Natural killer cell treated with Interleukin-12 subunit alpha and Interleukin-12 subunit beta and Interleukin-15 and Interleukin-18, amount 100 ng/mL, for 72 hours (primary cell): Measurements from ENCODE around the gene LITAFD. TPM values are rescaled to one million over a fixed set of nuclear protein-coding genes. Genes with fewer than 3 reads are reported as not detected.
A peak's percentile ranks its signal among the peaks of the same experiment; 100 is the strongest.

Experiments
- ATAC-seq, 2 donors: fragments of 150-1000 bp; cut with Tn5 transposase in 1 of 2; sonication (Bioruptor Pico), chemical (Tn5 transposase) in 1 of 2; 2 replicates each; pipeline ENCODE4 v1.10.0; 2021
- DNase-seq: peaks from one replicate; pipeline ENCODE4 v3.0.0; 2022; ENCODE audit warnings: low spot score
- H3K27ac Mint-ChIP-seq, 2 donors: 1 replicate in 1 of 2; 2 replicates in 1 of 2; pipeline ENCODE4 v1.8.0; 2022; ENCODE audit warnings: mixed read lengths in 2 of 2, mild to moderate bottlenecking in 1 of 2, moderate library complexity in 1 of 2
- H3K27me3 Mint-ChIP-seq, 2 donors: 1 replicate in 1 of 2; 2 replicates in 1 of 2; pipeline ENCODE4 v1.8.0; 2022; ENCODE audit warnings: mixed read lengths in 2 of 2
- H3K36me3 Mint-ChIP-seq: one replicate; pipeline ENCODE4 v1.8.0; 2022; ENCODE audit warnings: mixed read lengths
- H3K4me1 Mint-ChIP-seq, 2 donors: 1 replicate in 1 of 2; 2 replicates in 1 of 2; pipeline ENCODE4 v1.8.0; 2022; ENCODE audit warnings: low read depth in 2 of 2, mixed read lengths in 2 of 2, mild to moderate bottlenecking in 1 of 2
- H3K4me3 Mint-ChIP-seq: one replicate; pipeline ENCODE4 v1.8.0; 2022; ENCODE audit warnings: mixed read lengths
- H3K9me3 Mint-ChIP-seq: 2 replicates; pipeline ENCODE4 v1.8.0; 2022; ENCODE audit warnings: mixed read lengths
- total RNA-seq, 2 donors: library from RNA; stranded (reverse); gene quantifications; one replicate each; pipeline ENCODE4 v1.2.3, GENCODE V29; 2022

The LITAFD gene
- total RNA-seq, 2 donors from 2014 or later = not detected

GRCh38 chr16:8919089-8919933, 37.2 kb downstream of the LITAFD start:
- no peak for DNase-seq
- H3K4me3 Mint-ChIP-seq = no peak overlapping the region
- H3K4me1 Mint-ChIP-seq = peaks cover 33 to 37% of the 10 kb centered on the region in 2 donors

DNA sequence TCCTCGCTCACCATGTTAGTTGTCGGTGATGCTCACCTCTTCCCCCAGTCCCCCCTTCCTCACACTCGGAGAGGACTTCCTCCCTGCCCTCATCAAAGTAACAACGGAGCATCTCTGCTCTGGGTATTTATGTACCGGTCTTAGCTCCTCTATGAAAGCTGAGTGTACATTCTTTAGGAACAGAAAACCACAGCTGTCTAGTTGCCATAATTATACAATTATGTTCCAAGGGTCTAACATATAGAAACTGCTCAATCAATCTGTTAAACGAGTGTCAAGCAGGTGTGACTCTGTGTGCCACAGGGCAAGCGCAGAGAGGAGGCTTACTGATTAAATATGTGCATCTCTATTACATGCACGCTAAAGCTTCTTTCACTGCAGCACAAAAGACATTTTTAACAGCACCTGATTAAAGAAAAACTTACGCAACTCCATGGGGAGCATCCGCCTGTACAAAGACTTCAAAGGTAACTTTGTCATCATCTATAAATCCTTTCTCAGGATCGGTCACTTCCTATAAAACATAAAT, 37.8 kb downstream of the LITAFD start:
- peak overlapping the region in 1 of 2 donors; percentile 43 for H3K27ac Mint-ChIP-seq
- H3K36me3 Mint-ChIP-seq = peaks cover 13% of the 10 kb centered on the region
- no peak overlapping the region for H3K4me3 Mint-ChIP-seq
- peaks cover 32 to 37% of the 10 kb centered on the region in 2 donors for H3K4me1 Mint-ChIP-seq
- ATAC-seq (no peak), DNase-seq (no peak)
- H3K27me3 Mint-ChIP-seq = no peaks in the 10 kb centered on the region
- no peaks in the 10 kb centered on the region for H3K9me3 Mint-ChIP-seq

More at GRCh38 chr16:8919089-8919933, 37.2 kb downstream of the LITAFD start:
- H3K36me3 Mint-ChIP-seq = peaks cover 19% of the 10 kb centered on the region
- H3K27me3 Mint-ChIP-seq = no peaks in the 10 kb centered on the region
- H3K9me3 Mint-ChIP-seq = no peaks in the 10 kb centered on the region
- H3K27ac Mint-ChIP-seq = no peak overlapping the region
- ATAC-seq = no peak

- H3K4me3 Mint-ChIP-seq = no peak overlapping the region
- peak overlapping the region in 1 of 2 donors; percentile 43 for H3K27ac Mint-ChIP-seq
- peaks cover 30 to 40% of the 10 kb centered on the region in 2 donors for H3K4me1 Mint-ChIP-seq
- peaks cover 10% of the 10 kb centered on the region for H3K36me3 Mint-ChIP-seq
- H3K27me3 Mint-ChIP-seq = no peaks in the 10 kb centered on the region
- no peak for ATAC-seq
- no peak for DNase-seq
- no peaks in the 10 kb centered on the region for H3K9me3 Mint-ChIP-seq
These were observed 38.6 kb downstream of the LITAFD start for GRCh38 chr16:8920645-8921346.

- H3K36me3 Mint-ChIP-seq = peaks cover 10% of the 10 kb centered on the region
- peaks cover 26 to 35% of the 10 kb centered on the region in 2 donors for H3K4me1 Mint-ChIP-seq
- no peak for ATAC-seq
- H3K27me3 Mint-ChIP-seq = no peaks in the 10 kb centered on the region
- H3K9me3 Mint-ChIP-seq = no peaks in the 10 kb centered on the region
- H3K4me3 Mint-ChIP-seq = no peak overlapping the region
- H3K27ac Mint-ChIP-seq = peak overlapping the region; percentile 33 to 43
- DNase-seq = no peak
These were observed 39.3 kb downstream of the LITAFD start for GRCh38 chr16:8921347-8921984.

DNA sequence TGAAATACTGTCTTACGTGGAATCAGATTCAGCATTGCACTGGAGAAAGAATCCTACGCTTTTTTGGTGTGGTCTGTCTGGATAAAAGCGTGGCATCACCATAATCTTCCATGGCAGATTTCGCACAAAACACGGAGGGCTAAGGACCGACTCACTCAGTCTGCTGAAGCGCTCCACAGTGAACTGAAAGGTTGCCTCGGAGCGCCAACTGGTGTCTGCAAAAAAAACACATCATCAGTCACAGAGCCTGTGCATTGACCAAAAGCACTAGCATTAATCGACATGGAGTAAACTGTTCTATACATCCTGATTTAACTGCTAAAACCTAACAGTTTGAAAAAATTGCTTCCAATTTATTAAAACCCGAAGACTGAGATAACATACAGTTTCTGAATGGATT, 41.0 kb downstream of the LITAFD start:
- Mint-ChIP-seq H3K27ac (no peak overlapping the region), H3K4me3 (no peak overlapping the region), H3K36me3 (peaks cover 9% of the 10 kb centered on the region), H3K4me1 (peaks cover 33 to 37% of the 10 kb centered on the region in 2 donors), H3K27me3 (no peaks in the 10 kb centered on the region), H3K9me3 (no peaks in the 10 kb centered on the region)
- ATAC-seq = no peak
- DNase-seq = no peak

DNA sequence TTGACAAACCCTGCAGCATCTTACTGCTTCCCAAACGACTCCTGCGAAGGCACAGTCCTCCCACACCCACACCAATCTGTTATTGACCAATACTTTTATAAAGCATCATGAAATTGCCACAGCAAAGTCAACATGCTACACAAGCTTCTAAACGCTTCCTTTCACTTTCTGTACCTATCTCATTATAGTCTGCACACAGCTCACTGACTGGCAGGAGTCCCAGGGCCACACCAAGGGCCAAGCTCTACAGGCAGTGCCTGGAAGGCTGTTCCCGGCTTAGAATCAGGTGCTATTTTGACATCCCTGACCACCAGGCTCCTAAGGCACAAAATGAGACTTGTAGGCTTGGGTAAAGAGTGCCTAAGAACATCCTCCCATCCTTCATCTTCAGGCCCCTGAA, 42.1 kb downstream of the LITAFD start:
- Mint-ChIP-seq H3K4me3 (no peak overlapping the region), H3K4me1 (peaks cover 36 to 42% of the 10 kb centered on the region in 2 donors), H3K9me3 (no peaks in the 10 kb centered on the region), H3K27me3 (no peaks in the 10 kb centered on the region), H3K27ac (peak overlapping the region in 1 of 2 donors; percentile 82), H3K36me3 (peaks cover 13% of the 10 kb centered on the region)
- ATAC-seq (peak; percentile 59 to 79), DNase-seq (no peak)

GRCh38 chr16:8925455-8925854, 43.3 kb downstream of the LITAFD start:
- Mint-ChIP-seq H3K27ac (no peak overlapping the region), H3K4me1 (peaks cover 35 to 38% of the 10 kb centered on the region in 2 donors), H3K27me3 (no peaks in the 10 kb centered on the region), H3K9me3 (no peaks in the 10 kb centered on the region), H3K36me3 (peaks cover 11% of the 10 kb centered on the region), H3K4me3 (no peak overlapping the region)
- ATAC-seq (no peak), DNase-seq (no peak)

GRCh38 chr16:8926827-8927226, 44.7 kb downstream of the LITAFD start:
- H3K27ac Mint-ChIP-seq = no peak overlapping the region
- H3K36me3 Mint-ChIP-seq = peaks cover 11% of the 10 kb centered on the region
- peaks cover 42% of the 10 kb centered on the region in 2 donors for H3K4me1 Mint-ChIP-seq
- H3K9me3 Mint-ChIP-seq = no peaks in the 10 kb centered on the region
- ATAC-seq (no peak), DNase-seq (no peak)
- no peak overlapping the region for H3K4me3 Mint-ChIP-seq
- no peaks in the 10 kb centered on the region for H3K27me3 Mint-ChIP-seq

DNA sequence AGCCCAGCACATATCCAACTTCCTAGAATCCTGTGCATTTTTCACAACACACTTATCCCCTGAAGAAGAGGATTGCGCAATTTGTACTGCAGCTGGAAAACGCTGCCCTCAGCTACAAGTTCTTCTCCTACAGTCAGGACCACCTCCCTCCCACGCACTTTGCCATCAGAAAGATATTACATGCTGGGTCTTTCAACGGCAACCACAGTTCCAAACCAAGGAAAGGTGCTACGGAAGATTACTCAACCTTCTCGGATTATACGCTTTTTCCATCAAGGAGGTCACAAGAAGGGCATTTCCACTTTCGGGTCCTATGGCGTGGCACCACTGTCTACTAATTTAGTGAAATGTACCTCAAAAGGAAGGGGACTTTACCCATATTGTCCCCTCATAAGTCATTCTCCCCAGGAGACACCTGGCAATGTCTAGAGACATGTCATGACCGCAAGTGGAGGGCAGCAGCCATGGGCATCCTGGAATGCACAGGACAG, 46.4 kb downstream of the LITAFD start:
- Mint-ChIP-seq H3K27me3 (no peaks in the 10 kb centered on the region), H3K9me3 (no peaks in the 10 kb centered on the region), H3K4me1 (peaks cover 46 to 48% of the 10 kb centered on the region in 2 donors), H3K4me3 (no peak overlapping the region), H3K36me3 (peaks cover 11% of the 10 kb centered on the region), H3K27ac (peak overlapping the region in 1 of 2 donors; percentile 44)
- no peak for DNase-seq
- peak in 1 of 2 donors; percentile 48 for ATAC-seq

DNA sequence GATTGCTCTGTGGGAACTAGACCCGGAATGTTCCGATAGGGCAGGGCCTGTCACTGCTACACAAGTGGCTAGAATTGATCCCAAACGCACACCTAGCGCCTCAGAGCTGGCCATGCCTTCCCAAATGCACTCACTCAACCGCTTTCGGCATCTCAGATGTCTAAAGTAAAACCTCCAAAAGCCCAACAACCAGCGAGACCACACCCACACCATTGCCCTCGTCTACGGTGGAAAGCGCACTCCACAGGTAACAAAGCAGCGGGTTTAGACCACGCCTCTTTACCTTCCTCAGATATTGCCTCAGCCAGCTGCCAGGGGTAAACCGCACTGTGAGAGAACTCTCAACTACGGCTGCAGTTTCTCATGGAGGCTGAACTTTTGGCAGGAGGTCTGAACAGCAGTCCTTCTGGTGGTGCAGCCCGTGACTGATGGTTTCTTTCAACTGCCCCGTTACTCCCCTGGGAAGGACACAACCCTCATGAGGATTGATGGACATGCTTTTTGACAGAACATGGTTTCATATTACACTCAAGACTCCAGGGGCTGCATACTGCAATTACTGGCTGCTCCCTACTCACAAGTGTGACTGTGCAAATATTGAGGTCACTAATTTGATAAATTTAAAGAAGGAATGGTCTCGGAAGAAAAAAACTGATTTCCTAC, 47.1 kb downstream of the LITAFD start:
- no peak for DNase-seq
- H3K27me3 Mint-ChIP-seq = no peaks in the 10 kb centered on the region
- no peak overlapping the region for H3K27ac Mint-ChIP-seq
- no peaks in the 10 kb centered on the region for H3K9me3 Mint-ChIP-seq
- H3K4me1 Mint-ChIP-seq = peaks cover 45 to 48% of the 10 kb centered on the region in 2 donors
- H3K36me3 Mint-ChIP-seq = peaks cover 11% of the 10 kb centered on the region
- no peak for ATAC-seq
- H3K4me3 Mint-ChIP-seq = no peak overlapping the region

DNA sequence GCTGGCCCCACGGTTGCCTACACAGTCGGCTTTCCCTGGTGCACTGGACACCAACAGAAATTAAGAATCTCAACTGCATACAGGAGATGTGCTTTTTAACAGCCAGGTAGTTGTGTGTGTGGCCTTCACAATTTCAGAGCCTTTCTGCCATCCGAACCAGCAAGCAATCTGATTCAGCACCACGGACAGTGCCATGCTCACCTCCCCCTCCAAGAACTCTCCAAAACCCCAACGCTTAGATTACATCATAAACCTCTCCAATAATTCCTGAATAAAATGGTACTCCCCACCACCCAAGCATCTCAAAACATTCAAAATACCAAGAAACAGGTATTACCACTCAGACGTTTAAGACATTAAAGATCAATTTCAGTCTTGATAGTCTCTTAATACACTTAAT, 49.7 kb downstream of the LITAFD start:
- DNase-seq (no peak), ATAC-seq (no peak)
- no peaks in the 10 kb centered on the region for H3K27me3 Mint-ChIP-seq
- peaks cover 11% of the 10 kb centered on the region for H3K36me3 Mint-ChIP-seq
- H3K9me3 Mint-ChIP-seq = no peaks in the 10 kb centered on the region
- peaks cover 48% of the 10 kb centered on the region in 2 donors for H3K4me1 Mint-ChIP-seq
- no peak overlapping the region for H3K4me3 Mint-ChIP-seq
- H3K27ac Mint-ChIP-seq = no peak overlapping the region

DNA sequence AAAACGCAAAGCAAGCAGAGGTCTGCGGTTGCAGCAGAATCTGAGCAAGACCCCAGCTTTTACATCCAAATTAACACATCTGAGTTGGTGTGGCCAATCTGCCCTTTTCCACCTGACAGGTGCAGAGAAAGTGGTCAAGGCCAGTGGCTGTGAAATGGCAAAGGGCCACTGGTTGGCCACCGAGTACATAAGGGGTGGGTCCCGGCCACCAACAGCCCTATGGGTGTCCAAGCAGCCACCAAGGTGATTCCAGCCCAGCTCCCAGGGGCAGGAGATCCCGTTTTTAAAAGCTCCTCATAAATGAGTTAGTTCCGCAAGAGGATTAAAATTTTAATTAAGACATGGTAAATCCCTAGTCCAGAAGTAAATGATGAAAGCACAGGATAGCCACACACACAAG, 52.5 kb downstream of the LITAFD start:
- ATAC-seq (no peak), DNase-seq (no peak)
- H3K36me3 Mint-ChIP-seq = no peaks in the 10 kb centered on the region
- H3K4me1 Mint-ChIP-seq = peaks cover 53 to 61% of the 10 kb centered on the region in 2 donors
- H3K4me3 Mint-ChIP-seq = no peak overlapping the region
- no peaks in the 10 kb centered on the region for H3K9me3 Mint-ChIP-seq
- no peaks in the 10 kb centered on the region for H3K27me3 Mint-ChIP-seq
- no peak overlapping the region for H3K27ac Mint-ChIP-seq
